ENCODE results near the gene FAM120B.
"Not testable (repeated sequence)": the region's sequence is repeated elsewhere in the genome, so short reads cannot be mapped to it uniquely, and the experiment has no call there.

FAM120B gene

DNA sequence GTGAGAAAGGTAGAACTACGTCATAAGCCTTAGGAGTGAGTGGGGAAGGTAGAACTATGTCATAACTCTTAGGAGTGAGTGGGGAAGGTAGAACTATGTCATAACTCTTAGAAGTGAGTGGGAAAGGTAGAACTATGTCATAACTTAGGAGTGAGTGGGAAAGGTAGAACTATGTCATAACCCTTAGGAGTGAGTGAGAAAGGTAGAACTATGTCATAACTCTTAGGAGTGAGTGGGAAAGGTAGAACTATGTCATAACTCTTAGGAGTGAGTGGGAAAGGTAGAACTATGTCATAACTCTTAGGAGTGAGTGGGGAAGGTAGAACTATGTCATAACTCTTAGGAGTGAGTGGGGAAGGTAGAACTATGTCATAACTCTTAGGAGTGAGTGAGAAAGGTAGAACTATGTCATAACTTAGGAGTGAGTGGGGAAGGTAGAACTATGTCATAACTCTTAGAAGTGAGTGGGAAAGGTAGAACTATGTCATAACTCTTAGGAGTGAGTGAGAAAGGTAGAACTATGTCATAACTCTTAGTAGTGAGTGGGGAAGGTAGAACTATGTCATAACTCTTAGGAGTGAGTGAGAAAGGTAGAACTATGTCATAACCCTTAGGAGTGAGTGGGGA lies 92.3 kb downstream of the FAM120B start:
- not testable (repeated sequence) for DNase-seq

DNA sequence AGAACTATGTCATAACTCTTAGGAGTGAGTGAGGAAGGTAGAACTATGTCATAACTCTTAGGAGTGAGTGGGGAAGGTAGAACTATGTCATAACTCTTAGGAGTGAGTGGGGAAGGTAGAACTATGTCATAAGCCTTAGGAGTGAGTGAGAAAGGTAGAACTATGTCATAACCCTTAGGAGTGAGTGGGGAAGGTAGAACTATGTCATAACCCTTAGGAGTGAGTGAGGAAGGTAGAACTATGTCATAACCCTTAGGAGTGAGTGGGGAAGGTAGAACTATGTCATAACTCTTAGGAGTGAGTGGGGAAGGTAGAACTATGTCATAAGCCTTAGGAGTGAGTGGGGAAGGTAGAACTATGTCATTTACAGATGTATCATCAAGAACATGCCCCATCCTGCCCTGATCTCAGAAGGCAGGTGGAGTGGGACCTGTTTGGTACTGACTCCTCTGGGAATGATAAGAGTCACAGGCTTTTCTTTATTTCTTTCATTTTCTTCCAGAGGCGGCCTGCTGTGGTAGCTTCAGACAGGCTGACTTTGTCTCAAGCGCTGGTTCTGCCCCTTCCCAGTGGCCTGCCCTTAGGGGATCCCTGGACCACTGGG lies 93.5 kb downstream of the FAM120B start:
- DNase-seq: not testable (repeated sequence)

DNA sequence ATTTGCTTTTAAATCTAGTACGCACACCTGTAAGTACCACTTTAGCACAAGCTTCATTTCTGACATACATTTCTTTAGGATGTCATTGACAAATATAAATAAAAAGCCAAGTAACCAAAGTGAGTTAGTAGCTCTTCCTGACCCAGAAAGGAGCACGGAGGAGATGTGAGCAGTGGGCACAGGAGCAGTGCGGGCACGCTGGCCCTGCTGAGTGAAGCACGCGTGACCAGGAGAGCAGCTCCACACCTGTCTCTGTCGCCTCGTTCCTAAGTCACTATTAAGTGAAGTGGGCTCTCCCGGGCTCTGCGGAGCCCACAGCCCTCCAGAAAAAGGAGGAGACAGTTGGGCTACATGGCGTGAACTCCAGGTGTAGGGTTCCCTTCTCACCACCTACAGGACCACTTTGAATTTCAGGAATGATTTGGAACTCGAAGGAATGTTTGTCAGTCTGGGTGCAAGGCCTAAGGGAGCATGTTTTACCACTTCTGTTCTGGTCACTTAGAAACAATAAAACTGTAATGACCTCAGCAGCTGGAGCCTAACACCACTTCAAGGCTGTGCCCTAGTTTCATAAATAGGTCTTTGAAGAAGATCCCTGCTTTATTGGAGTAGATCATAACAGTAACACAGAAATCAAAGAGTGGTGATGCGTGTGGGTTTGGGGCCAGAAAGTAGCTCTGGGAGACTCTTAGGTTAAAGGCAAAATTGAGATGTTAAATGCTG lies 95.9 kb downstream of the FAM120B start:
- no peak for DNase-seq

DNA sequence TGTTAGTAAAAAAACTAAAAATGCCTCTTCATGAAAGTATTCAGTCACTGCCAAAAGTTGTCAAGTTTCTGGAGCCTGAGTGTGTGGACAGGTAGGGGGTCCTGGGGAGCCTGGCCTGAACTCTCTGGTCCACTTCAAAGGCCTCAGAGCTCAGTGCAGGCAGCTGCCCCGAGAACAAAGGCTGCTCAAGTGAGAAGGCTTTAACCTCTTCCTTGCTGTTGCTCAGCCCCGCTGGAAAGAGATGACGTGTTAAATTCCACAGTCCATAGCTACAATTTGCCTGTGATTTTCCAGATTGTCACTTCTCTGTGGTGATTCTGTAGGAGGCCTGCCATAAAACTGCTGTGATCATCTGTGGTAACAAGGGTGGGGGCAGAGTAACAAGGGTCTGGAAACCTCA lies 96.9 kb downstream of the FAM120B start:
- no peak for DNase-seq

DNA sequence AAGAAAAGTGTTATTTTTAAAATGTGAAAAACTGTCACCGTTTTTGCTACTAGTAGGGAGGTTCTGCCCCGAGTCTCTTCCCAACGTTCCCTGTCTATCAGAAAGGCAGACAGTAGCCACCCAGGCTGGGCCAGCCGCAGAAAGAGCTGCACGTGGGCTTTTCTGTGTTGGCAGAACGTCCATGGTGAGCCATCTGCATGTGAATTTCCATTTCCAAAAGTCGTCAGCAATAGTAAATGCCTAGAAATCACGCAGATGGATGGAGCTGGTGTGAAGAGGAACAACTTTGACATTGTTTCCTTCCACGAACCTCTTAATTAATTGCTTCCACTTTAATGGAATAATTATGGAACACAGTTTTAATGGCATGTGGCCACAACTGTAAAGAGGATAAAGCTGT lies 97.5 kb downstream of the FAM120B start:
- no peak for DNase-seq

DNA sequence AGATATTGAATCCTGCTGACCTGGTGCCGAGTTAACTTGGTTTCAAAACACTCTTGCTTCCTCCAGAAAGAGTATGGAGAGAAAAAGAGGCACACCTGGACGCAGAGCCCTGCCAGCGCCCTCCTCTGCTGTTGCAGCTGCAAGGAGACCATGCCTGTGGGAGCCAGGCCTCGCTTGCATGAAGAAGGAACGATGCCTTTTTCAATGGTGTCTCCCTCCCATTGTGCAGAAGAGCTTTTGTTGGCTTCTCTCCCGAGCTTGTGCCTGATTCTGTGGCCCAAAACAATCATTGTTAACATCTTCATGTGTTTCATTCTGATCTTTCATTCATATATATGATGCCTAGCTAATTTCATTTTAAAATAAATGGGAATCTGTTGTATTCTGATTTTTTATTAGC lies 98.1 kb downstream of the FAM120B start:
- DNase-seq: no peak

DNA sequence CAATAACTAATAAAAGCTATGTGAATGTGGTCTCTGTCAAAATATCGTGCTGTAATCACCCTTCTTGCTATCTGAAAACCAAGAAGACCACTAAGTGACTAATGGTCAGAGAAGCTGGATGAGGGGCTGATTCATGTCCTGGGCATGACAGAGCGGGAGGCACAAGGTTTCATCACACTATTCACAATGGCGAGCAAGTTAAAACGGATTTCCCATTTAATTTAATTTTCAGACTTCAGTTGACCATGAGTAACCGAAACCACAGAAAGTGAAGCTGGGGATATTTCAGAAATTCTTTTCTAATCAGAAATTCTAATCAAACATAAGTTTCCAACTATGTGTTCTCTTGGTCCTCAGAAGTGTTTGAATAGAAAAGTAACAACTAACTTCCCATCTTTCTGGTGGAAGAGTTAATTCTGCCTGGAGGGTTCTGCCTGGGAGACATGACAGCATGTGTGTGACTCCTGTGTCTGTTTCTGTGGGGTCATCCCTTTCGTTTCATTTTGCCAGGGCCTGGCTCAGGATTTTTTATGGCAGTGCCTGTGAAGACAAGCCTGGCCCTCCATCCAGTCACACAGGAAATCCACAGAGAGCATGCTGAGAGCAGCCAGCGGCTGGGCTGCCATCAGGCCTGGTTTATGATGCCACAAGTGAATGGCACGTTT lies 98.9 kb downstream of the FAM120B start:
- no peak for DNase-seq

DNA sequence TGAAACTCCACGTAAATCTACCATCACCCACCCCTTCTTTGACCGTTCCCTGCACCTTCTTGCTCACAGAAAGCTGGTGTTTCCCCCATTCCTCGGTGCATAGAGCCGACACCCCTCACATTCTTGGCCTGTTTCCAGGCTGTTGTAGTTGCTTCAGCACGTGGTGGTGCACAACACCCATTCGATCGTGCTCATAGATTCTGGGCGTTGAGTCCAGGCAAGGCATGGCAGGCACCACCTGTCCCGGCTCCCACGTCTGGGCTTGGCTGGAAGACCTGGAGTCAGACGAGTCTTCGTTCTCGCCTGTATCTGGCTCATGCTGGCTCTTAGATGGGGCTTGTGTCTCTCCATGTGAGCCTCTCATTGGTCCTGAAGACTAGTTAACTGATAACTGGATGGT lies 100.6 kb downstream of the FAM120B start:
- DNase-seq: no peak

DNA sequence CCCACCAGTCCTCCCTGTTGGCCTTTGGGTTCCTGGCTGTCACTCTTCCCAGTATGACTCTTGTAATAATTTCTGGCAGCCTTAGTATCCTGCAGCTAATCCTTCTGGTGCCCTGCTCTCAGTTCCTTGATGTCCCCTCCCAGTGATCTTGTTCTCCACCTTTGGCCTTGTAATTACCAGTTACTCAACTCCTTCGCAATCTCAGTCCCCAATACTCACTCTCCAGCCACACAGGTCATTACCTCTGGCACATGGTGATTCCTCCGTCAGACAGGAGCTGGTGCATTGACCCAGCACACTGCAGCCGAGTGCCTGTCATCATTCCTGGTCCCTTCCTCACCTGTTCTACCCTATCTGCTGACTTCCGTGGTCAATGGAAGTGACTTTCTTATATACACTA lies 101.4 kb downstream of the FAM120B start:
- no peak for DNase-seq

DNA sequence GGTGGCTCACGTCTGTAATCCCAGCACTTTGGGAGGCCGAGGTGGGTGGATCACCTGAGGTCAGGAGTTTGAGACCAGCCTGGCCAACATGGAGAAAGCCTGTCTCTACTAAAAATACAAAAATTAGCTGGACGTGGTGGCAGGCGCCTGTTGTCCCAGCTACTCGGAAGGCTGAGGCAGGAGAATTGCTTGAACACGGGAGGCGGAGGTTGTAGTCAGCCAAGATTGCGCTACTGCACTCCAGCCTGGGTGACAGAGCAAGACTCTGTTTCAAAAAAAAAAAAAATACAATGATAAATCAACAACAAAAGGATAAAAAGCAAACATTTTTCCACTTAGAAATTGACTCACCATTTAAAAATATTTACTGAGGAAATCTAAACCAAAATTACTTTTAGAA lies 103.2 kb downstream of the FAM120B start:
- DNase-seq: not testable (repeated sequence)

DNA sequence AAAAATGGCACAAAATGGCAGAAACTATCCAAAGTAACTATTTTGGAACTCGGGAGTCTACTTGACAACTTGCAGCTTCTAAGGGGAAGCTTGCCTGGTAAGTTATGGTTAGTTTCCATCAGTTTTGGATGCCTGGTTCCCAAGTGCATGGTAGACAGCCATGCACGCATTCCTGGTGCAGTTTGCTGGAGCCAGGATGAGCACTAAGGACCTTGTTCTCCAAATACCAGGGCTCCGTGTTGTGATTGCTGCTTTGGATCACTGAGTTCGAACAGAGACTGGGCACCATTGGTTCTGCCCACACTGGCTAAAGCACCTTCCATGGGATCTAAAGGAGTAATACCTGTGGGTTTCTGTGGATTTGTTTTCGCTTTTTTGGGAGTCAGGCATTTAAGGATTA lies 103.7 kb downstream of the FAM120B start:
- no peak for DNase-seq

DNA sequence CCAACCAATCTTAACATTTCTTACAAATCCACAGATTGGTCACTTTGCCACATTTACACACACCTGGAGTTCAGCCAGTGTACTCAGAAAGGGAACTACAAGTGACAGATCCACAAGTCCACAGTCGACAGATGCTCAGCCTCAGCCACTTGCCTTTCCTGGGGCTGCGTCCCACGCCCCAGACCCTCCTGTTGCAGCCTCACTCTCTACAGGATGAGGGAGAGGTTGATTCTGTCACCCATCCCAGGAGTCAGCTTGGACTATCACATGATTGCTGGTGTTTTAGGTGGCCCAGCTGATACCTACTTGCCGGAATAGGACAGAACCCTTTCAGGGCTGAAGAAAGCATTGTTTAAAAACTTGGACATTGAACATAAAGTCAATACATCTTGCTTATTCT lies 108.8 kb downstream of the FAM120B start:
- no peak for DNase-seq

DNA sequence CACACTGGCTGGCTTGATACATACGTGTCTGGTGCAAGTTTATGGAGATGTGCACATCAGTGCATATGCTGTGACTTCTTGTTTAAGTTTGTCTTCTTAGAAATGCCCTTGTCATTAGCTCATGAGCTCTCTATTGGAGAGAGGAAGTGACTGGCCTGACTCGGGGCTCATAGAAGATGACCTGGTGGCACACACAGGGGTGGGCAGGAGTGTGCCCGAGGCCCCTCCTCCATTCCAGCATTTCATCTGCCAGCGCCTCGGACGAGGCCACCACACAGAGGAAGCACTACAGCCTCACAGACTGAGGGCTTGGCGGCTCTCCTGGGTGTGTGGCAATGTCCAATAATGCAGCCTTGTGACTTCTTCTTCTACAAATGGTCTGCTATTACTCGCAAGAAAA lies 109.7 kb downstream of the FAM120B start:
- DNase-seq: no peak

DNA sequence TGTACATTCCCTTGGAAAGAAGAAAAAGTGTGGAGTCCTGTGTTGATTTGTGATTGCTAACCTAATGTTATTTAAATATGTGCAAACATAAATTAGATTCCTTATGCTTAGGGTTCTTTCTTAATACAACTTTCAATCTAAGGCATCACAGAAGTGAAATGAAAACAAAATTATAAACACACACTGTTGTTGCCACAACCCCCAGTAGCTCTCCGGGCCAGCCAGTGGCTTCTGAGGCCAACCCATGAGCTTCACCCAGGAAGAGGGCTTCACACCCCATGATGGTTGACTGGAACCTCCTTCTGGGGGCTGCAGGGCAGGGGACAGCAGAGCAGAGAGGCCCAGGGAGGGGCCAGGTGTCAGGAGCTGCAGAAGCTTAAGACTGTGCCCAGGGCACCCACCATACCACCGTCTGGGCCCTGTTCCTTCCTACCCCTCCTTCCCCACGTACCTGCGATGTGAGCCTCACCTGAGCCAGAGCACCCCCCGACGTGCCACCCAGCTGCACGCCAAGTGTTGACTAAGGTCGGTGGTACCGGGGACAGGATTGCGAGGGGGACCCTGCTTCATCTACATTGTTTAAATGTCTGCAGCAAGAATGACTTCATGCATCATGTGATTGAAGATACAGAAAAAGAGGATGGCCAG lies 110.5 kb downstream of the FAM120B start:
- DNase-seq: no peak

DNA sequence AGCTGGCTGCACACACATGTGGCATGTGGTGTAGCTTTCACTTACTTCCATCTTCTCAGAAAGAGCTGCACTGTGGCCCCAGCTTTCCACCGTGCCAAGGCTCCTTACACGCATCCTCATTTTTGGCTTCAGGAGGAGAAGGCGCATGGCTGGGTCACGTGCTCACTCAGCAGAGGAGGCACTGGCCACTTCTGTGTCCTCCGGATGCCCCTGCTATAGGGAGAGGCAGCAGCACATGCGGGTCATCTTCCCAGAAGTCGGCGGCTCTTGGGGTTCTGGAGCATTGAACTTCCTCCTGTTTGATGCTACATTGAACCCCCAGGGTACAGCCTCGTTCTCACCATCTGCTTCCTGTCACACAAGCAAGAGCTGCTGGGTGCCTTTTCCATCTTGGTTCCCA lies 111.3 kb downstream of the FAM120B start:
- DNase-seq: no peak

DNA sequence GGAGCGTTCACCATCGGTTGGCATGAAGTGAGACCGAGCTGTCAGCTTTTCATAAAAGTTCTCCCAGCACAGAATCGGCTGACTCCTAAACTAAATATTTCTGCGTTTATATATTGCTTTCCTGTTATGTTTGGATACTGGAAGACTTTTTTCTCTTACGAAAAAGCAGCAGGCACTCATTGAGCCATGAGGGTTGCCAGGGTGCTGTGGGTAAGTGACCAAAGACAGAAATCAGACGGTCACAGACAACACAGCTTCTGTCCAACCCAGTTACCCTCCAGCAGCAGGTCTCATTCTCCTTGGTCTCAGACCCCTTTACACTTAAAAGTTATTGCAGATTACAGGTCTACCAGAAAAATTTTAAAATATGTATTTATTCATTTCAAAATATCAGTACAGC lies 113.7 kb downstream of the FAM120B start:
- no peak for DNase-seq

DNA sequence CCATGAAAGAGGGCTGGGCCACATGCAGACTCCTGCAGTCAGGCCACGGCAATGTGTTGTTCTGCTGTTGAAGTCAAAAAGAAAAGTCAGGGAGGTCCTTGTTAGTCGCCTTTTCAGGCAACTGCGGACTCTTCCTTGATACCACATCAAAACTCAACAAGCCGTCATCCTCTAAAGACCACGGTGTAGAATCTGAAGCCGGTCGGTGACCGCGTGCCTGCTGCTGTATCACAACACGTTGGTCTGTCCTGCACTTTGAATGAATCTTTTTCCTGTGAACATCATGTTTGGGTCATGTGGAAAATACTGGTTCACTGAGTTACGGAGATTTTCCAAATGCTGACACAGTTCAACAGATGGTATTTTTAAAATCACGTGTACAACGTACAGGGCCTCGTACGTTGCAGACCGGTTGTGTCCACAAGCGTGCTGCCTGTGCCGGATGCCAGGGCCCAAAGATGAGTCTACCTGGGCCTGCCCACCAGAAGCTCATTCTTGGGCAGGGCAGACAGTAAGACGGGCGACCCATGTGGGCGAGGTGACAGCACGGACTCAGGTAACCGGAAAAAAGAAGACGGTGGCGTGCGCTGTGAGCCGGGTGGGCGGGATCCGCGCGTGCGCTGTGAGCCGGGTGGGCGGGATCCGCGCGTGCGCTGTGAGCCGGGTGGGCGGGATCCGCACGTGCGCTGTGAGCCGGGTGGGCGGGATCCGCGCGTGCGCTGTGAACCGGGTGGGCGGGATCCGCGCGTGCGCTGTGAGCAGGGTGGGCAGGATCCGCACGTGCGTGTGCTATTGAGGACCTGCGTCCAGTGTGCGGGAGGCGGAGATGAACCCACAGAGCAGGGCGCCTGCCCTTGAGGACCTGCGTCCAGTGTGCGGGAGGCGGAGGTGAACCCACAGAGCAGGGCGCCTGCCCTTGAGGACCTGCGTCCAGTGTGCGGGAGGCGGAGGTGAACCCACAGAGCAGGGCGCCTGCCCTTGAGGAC lies 114.5 kb downstream of the FAM120B start:
- no peak for DNase-seq

DNA sequence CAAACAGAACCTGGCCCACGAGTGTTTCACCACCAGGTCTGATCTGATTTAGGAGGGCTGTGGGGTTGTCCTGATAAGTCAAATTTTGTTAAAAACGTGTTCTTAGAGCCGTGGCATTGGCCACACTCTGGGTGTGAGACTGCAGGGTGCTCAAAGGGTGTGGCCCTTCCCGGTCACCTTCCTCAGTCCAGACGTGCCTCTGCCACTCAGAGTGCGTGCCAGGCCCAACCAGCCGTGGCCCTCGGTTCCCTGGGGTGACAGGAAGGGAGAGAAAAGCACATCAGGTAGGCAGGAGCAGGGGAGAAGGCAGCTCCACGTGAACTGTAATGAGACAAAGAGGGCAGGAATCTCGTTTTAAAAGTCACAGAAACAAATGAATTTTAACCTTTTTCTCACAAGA lies 115.4 kb downstream of the FAM120B start:
- DNase-seq: no peak

DNA sequence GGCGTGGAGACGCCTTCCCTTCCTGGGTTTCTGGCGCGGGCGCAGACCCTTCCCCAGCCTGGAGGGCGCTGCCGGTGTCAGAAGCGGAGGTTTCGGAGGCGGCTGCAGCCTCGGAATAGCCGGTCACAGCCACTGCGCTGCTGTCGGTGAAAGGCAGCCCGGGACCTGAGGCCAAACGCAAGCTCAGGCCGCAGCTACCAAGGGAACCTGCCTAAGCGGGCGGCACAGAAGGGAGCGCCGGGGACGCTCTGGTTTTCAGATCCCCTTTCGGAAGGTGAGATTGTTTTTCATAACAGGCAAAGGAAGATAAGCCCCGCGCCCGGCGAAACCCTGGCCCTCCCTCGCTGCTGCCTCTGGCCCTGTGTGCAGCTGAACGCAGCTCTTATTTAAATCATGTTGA lies 116.5 kb downstream of the FAM120B start:
- no peak for DNase-seq

DNA sequence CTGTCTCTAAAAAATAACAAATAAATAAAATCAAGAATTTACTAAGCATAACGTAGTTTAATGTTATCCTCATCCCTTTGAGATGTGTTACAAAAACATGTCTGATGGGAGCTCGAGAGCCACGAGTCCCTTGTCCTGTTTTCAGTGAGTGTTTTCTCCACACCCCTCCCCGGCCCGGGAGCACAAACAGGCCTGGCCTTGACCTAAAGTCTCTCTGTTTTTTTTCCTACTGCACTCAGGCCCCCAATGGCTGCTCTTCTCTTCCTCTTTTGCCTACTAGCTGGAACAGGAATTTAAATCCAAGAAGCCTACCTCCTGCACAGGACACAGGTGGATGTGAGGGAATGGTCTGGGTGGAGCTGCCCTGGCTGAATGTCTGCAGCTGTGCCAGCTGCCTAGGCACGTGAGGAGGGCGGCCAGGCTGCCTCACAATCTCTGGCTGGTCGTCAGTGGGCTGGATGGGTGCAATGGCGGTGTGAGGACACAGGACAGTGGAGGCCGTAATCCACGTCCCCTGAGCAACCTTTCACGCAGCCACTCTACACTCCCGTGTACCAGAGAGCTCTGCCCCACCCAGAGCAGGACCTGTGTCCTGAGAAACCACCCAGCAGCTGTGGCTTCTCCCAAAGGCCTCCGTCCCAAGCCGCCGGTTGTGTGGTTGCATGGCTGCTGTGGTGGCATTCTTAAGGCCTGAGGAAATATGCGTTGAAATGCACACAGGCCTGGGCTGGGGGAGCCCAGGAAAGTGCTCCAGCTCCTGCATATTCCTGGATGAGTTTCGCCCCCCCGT lies 117.5 kb downstream of the FAM120B start:
- no peak for DNase-seq

DNA sequence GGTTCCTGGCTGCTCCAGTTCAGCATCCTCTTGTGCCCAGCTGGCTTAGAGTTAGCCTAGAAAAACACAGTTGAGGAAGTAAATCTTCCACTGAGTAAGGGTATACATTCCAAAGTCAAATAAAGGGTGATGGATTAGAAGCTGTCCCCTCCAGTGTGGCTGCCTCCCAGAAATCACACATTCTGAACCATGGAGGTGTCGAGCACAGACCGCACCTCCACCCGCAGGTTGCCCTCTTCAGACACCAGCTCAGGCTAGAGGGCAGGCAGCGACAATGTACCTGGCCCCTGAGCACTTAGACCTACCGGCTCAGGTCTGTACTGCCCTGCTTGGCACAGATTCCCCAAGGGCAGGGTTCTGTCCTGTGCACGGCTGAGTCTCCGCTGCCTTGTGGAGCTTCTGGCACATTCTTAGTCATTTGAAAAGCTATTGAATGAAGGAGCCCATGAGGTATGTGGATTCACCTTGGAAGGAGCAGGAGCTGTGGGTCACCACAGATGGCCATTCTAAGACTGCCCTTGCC lies 118.1 kb downstream of the FAM120B start:
- no peak for DNase-seq

Measured in NCI-H187 (cell line).